Keratinocyte (primary cell): Measurements from ENCODE around the gene ASTN2. TPM values are rescaled to one million over a fixed set of nuclear protein-coding genes. Genes with fewer than 3 reads are reported as not detected.

Source experiments
- DNase-seq: peaks from one replicate; pipeline ENCODE4 v3.0.0-alpha.2; 2011; ENCODE audit warnings: low read depth, missing footprints, low spot score
- FAIRE-seq: peaks from 2 replicates; lab custom pipeline; 2011; peaks lifted over from hg19 to GRCh38; lab: Jason Lieb, UNC
- H2AFZ ChIP-seq: 2 replicates; pipeline ENCODE4 v1.6.0; 2012; ENCODE audit warnings: low read length, control low read depth, inconsistent platforms; ENCODE audit not compliant: control insufficient read depth
- H3K27ac ChIP-seq: 2 replicates; pipeline ENCODE4 v1.5.1; 2011; ENCODE audit warnings: low read length; ENCODE audit not compliant: control insufficient read depth, insufficient read depth
- H3K27me3 ChIP-seq: 3 replicates; pipeline ENCODE4 v1.6.0; 2011; ENCODE audit warnings: low read length; ENCODE audit not compliant: control insufficient read depth, insufficient read depth; ENCODE audit errors: extremely low read depth
- H3K36me3 ChIP-seq, 2 experiments: 2 replicates in 1 of 2; 3 replicates in 1 of 2; pipeline ENCODE4 v1.5.1; 2011; ENCODE audit warnings: low read length in 2 of 2, mild to moderate bottlenecking in 1 of 2; ENCODE audit not compliant: control insufficient read depth in 2 of 2, insufficient read depth in 2 of 2; ENCODE audit errors: extremely low read depth in 1 of 2
- H3K4me1 ChIP-seq: 3 replicates; pipeline ENCODE4 v1.5.1; 2011; ENCODE audit warnings: low read length; ENCODE audit not compliant: control insufficient read depth, insufficient read depth; ENCODE audit errors: extremely low read depth
- H3K4me2 ChIP-seq: 3 replicates; pipeline ENCODE4 v1.6.0; 2011; ENCODE audit warnings: low read depth, low read length; ENCODE audit not compliant: control insufficient read depth, insufficient read depth; ENCODE audit errors: extremely low read depth
- H3K4me3 ChIP-seq, 3 experiments: fragments of 200-600 bp in 1 of 3; sonication (generic) in 1 of 3; 2 replicates in 2 of 3; 3 replicates in 1 of 3; pipeline ENCODE4 v1.5.1; 2011 to 2016; ENCODE audit warnings: low read length in 3 of 3, mild to moderate bottlenecking in 3 of 3, control low read depth in 2 of 3, inconsistent platforms in 1 of 3, low read depth in 1 of 3, mixed read lengths in 1 of 3, mixed run types in 1 of 3, moderate library complexity in 1 of 3; ENCODE audit not compliant: control insufficient read depth in 2 of 3, insufficient read depth in 2 of 3; ENCODE audit errors: extremely low read depth in 1 of 3
- H3K79me2 ChIP-seq: 2 replicates; pipeline ENCODE4 v1.6.0; 2012; ENCODE audit warnings: low read length; ENCODE audit not compliant: control insufficient read depth, insufficient read depth
- H3K9ac ChIP-seq: 3 replicates; pipeline ENCODE4 v1.6.0; 2011; ENCODE audit warnings: low read length; ENCODE audit not compliant: control insufficient read depth, insufficient read depth; ENCODE audit errors: extremely low read depth
- H3K9me1 ChIP-seq: 3 replicates; pipeline ENCODE4 v1.6.0; 2011; ENCODE audit warnings: low read length; ENCODE audit not compliant: control insufficient read depth, insufficient read depth; ENCODE audit errors: extremely low read depth
- H3K9me3 ChIP-seq: 2 replicates; pipeline ENCODE4 v1.5.1; 2012; ENCODE audit warnings: low read depth, low read length; ENCODE audit not compliant: control insufficient read depth
- H4K20me1 ChIP-seq: 3 replicates; pipeline ENCODE4 v1.6.0; 2011; ENCODE audit warnings: low read length; ENCODE audit not compliant: control insufficient read depth, insufficient read depth; ENCODE audit errors: extremely low read depth
- EZH2 ChIP-seq: IDR thresholded peaks from one replicate; pipeline ENCODE4 v1.6.1; 2012; ENCODE audit warnings: inconsistent platforms, mild to moderate bottlenecking, low read length, moderate library complexity
- dilution Hi-C: fragments of 300-500 bp; cut with MboI; formaldehyde crosslinking; loops from one replicate; pipeline ENCODE4 v1.7.0; 2020; ENCODE audit warnings: low sequenced_read_pairs; ENCODE audit not compliant: extremely low pct_ligation_motif_present
- polyA plus RNA-seq, 5 experiments: library from polyadenylated mRNA; depleted of rRNA in 3 of 5; stranded (reverse) in 3 of 5; stranded (forward) in 1 of 5; unstranded in 1 of 5; fragments of >200 nt; gene quantifications; 1 replicate in 1 of 5; 2 replicates in 3 of 5; 3 replicates in 1 of 5; pipeline versions ENCODE4 v1.2.1 to v1.2.3, GENCODE V29; 2011 to 2012; ENCODE audit warnings: missing spikeins in 2 of 5, low read depth in 1 of 5, low replicate concordance in 1 of 5
- TF ChIP-seq, protein P1 (sequence below), 3 experiments: IDR thresholded peaks in 1 of 3; conservative IDR thresholded peaks in 1 of 3; optimal IDR thresholded peaks in 1 of 3; 2 replicates in 2 of 3; 3 replicates in 1 of 3; pipeline versions ENCODE3 to v1.5.1; 2011; ENCODE audit warnings: low read length in 3 of 3, mild to moderate bottlenecking in 3 of 3, moderate library complexity in 2 of 3, control low read depth in 1 of 3, inconsistent platforms in 1 of 3; ENCODE audit not compliant: insufficient read depth in 2 of 3; ENCODE audit errors: extremely low read depth in 1 of 3

The ASTN2 gene
- polyA plus RNA-seq, 1 donor (not counting 4 experiments of a cell fraction or from before 2014, with no cell fraction given) = 0.31 TPM

- H3K4me1 ChIP-seq = peaks cover 16% of the 10 kb centered on the region
- H3K27me3 ChIP-seq = no peaks in the 10 kb centered on the region
- no peak overlapping the region for H3K4me3 ChIP-seq
- H3K79me2 ChIP-seq = no peaks in the 10 kb centered on the region
- no peak overlapping the region for H3K4me2 ChIP-seq
- no peak overlapping the region for H3K9ac ChIP-seq
- no peak overlapping the region for H2AFZ ChIP-seq
- H3K27ac ChIP-seq = no peak overlapping the region
- FAIRE-seq (peak; percentile 96), DNase-seq (peak; percentile 11)
- H3K36me3 ChIP-seq = no peaks in the 10 kb centered on the region
- dilution Hi-C loops = no loop called here
- H4K20me1 ChIP-seq = no peaks in the 10 kb centered on the region
- H3K9me3 ChIP-seq = no peaks in the 10 kb centered on the region
- H3K9me1 ChIP-seq = no peaks in the 10 kb centered on the region
- TF ChIP-seq EZH2 = no peak
- TF ChIP-seq, protein P1, sequence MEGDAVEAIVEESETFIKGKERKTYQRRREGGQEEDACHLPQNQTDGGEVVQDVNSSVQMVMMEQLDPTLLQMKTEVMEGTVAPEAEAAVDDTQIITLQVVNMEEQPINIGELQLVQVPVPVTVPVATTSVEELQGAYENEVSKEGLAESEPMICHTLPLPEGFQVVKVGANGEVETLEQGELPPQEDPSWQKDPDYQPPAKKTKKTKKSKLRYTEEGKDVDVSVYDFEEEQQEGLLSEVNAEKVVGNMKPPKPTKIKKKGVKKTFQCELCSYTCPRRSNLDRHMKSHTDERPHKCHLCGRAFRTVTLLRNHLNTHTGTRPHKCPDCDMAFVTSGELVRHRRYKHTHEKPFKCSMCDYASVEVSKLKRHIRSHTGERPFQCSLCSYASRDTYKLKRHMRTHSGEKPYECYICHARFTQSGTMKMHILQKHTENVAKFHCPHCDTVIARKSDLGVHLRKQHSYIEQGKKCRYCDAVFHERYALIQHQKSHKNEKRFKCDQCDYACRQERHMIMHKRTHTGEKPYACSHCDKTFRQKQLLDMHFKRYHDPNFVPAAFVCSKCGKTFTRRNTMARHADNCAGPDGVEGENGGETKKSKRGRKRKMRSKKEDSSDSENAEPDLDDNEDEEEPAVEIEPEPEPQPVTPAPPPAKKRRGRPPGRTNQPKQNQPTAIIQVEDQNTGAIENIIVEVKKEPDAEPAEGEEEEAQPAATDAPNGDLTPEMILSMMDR (optimal IDR thresholded peaks at IDR 0.05 in 1 of 3, IDR thresholded peaks at IDR 0.05 in 1 of 3, conservative IDR thresholded peaks at IDR 0.05 in 1 of 3; ENCODE audit: extremely low read depth in 1 of 3, insufficient read depth in 2 of 3, low read length in 3 of 3) = peak in 1 of 3 experiments; percentile 33
These were observed 261.8 kb downstream of the ASTN2 start for GRCh38 chr9:117153021-117153420.

- FAIRE-seq (no peak), DNase-seq (no peak)
- dilution Hi-C loops = no loop called here
- Histone ChIP-seq H3K27me3 (no peaks in the 10 kb centered on the region), H3K9me3 (no peaks in the 10 kb centered on the region), H2AFZ (no peak overlapping the region), H3K79me2 (no peaks in the 10 kb centered on the region), H3K4me2 (no peak overlapping the region), H3K4me1 (peaks cover 12% of the 10 kb centered on the region), H3K9ac (no peak overlapping the region), H3K4me3 (no peak overlapping the region), H3K9me1 (no peaks in the 10 kb centered on the region), H4K20me1 (no peaks in the 10 kb centered on the region), H3K27ac (no peak overlapping the region), H3K36me3 (no peaks in the 10 kb centered on the region)
- TF ChIP-seq, protein P1 (optimal IDR thresholded peaks at IDR 0.05 in 1 of 3, IDR thresholded peaks at IDR 0.05 in 1 of 3, conservative IDR thresholded peaks at IDR 0.05 in 1 of 3; ENCODE audit: extremely low read depth in 1 of 3, insufficient read depth in 2 of 3, low read length in 3 of 3) = no peak
- no peak for TF ChIP-seq EZH2
These were observed 263.1 kb downstream of the ASTN2 start for GRCh38 chr9:117151716-117152115.
